Lung (tissue), 12 donors: Measurements from ENCODE around the gene SLC43A3. TPM values are rescaled to one million over a fixed set of nuclear protein-coding genes. Genes with fewer than 3 reads are reported as not detected.
A peak's percentile ranks its signal among the peaks of the same experiment; 100 is the strongest.

Experiments
- ATAC-seq: fragments of 200-7000 bp; cut with Tn5 transposase; one replicate; pipeline ENCODE4 v1.9.1; 2020; ENCODE audit warnings: moderate number of reproducible peaks; ENCODE audit not compliant: insufficient read depth, low FRiP score
- DNase-seq, 3 donors: peaks; one replicate each; pipeline ENCODE4 v3.0.0-alpha.2; 2013 to 2017
- H3K27ac ChIP-seq, 2 donors: one replicate each; pipeline ENCODE4 v1.5.1; 2013; ENCODE audit warnings: mild to moderate bottlenecking in 2 of 2, moderate library complexity in 2 of 2, control low read depth in 1 of 2, inconsistent platforms in 1 of 2, low read depth in 1 of 2, low read length in 1 of 2
- H3K27me3 ChIP-seq, 3 donors: one replicate each; pipeline ENCODE4 v1.5.1; 2013; ENCODE audit warnings: low read length in 2 of 3; ENCODE audit not compliant: control insufficient read depth in 3 of 3, insufficient read depth in 3 of 3
- H3K36me3 ChIP-seq, 4 donors: one replicate each; pipeline ENCODE4 v1.5.1; 2013; ENCODE audit warnings: low read length in 4 of 4, mild to moderate bottlenecking in 1 of 4, moderate library complexity in 1 of 4; ENCODE audit not compliant: control insufficient read depth in 4 of 4, insufficient read depth in 4 of 4
- H3K4me1 ChIP-seq, 5 donors: one replicate each; pipeline ENCODE4 v1.5.1; 2013; ENCODE audit warnings: low read length in 5 of 5, mild to moderate bottlenecking in 2 of 5, moderate library complexity in 1 of 5; ENCODE audit not compliant: control insufficient read depth in 5 of 5, insufficient read depth in 5 of 5
- H3K4me3 ChIP-seq: one replicate; pipeline ENCODE4 v1.5.1; 2013; ENCODE audit warnings: mild to moderate bottlenecking, control low read depth, moderate library complexity
- H3K9ac ChIP-seq, 2 donors: one replicate each; pipeline ENCODE4 v1.5.1; 2013; ENCODE audit warnings: low read length in 2 of 2, control low read depth in 1 of 2; ENCODE audit not compliant: insufficient read depth in 1 of 2
- H3K9me3 ChIP-seq, 4 donors: one replicate each; pipeline ENCODE4 v1.5.1; 2013; ENCODE audit warnings: low read length in 3 of 4, mild to moderate bottlenecking in 1 of 4, moderate library complexity in 1 of 4; ENCODE audit not compliant: control insufficient read depth in 4 of 4, insufficient read depth in 3 of 4
- CTCF ChIP-seq: IDR thresholded peaks from 2 replicates; pipeline ENCODE4 v1.5.1; 2012; ENCODE audit warnings: mild to moderate bottlenecking; ENCODE audit errors: control extremely low read depth, extremely low read depth
- WGBS, 2 donors: extraction: QIAGEN DNeasy Blood & Tissue Kit; methylation state at CpG; one replicate each; pipeline ENCODE4 v1.1.7; 2013; 5-methylcytosine and 5-hydroxymethylcytosine counted together
- polyA plus RNA-seq, 2 donors: library from polyadenylated mRNA; stranded (reverse); fragments of 200-250 nt; gene quantifications; one replicate each; pipeline ENCODE4 v1.2.1, GENCODE V29; 2013
- total RNA-seq, 2 donors: library from RNA; depleted of rRNA in 1 of 2; stranded (reverse); fragments of >200 nt in 1 of 2; gene quantifications; one replicate each; pipeline ENCODE4 v1.2.1, GENCODE V29; 2014 to 2021
- donor health status: control.
- donor health status: control.
- donor health status: Bipolar disorder and iron deficiency.
- donor health status: healthy.
- donor health status: DM: yes; HTN: yes; CAD: no.

SLC43A3 gene
- total and polyA plus RNA-seq, 4 donors = 23.3 to 155 (median 105) TPM

GRCh38 chr11:57428643-57429042 is 1.7 kb upstream of the SLC43A3 start:
- WGBS, 2 donors = 82 to 87% methylated on average over 5 of the region's 5 CpGs
- no peak for TF ChIP-seq CTCF
- no peak for ATAC-seq
- no peak overlapping the region for H3K27ac ChIP-seq
- H3K27me3 ChIP-seq = no peaks in the 10 kb centered on the region
- no peak overlapping the region for H3K4me3 ChIP-seq
- peaks cover 0 to 11% (median 5%) of the 10 kb centered on the region in 4 donors for H3K36me3 ChIP-seq
- peaks cover 7 to 39% (median 16%) of the 10 kb centered on the region in 5 donors for H3K4me1 ChIP-seq
- H3K9me3 ChIP-seq = no peaks in the 10 kb centered on the region
- H3K9ac ChIP-seq = no peak overlapping the region
- no peak for DNase-seq

GRCh38 chr11:57427727-57428082 is 784 bp upstream of the SLC43A3 start:
- no peaks in the 10 kb centered on the region for H3K9me3 ChIP-seq
- 63 to 73% methylated on average over 8 of the region's 8 CpGs for WGBS, 2 donors
- peak overlapping the region in 1 of 2 donors; percentile 75 for H3K9ac ChIP-seq
- no peak for TF ChIP-seq CTCF
- ATAC-seq (no peak), DNase-seq (peak; percentile 50 to 86 (median 71))
- H3K36me3 ChIP-seq = peaks cover 0 to 11% (median 5%) of the 10 kb centered on the region in 4 donors
- no peak overlapping the region for H3K4me3 ChIP-seq
- H3K27me3 ChIP-seq = no peaks in the 10 kb centered on the region
- peaks cover 7 to 40% (median 16%) of the 10 kb centered on the region in 5 donors for H3K4me1 ChIP-seq
- peak overlapping the region; percentile 94 to 96 for H3K27ac ChIP-seq

GRCh38 chr11:57426439-57426928 is 437 bp downstream of the SLC43A3 start:
- H3K27me3 ChIP-seq = no peaks in the 10 kb centered on the region
- H3K36me3 ChIP-seq = peaks cover 0 to 11% (median 7%) of the 10 kb centered on the region in 4 donors
- peak overlapping the region; percentile 94 to 96 for H3K27ac ChIP-seq
- H3K4me1 ChIP-seq = peaks cover 7 to 35% (median 16%) of the 10 kb centered on the region in 5 donors
- DNase-seq = peak in 2 of 3 donors; percentile 24 to 41
- WGBS, 2 donors = 13 to 17% methylated on average over 16 of the region's 16 CpGs
- H3K9me3 ChIP-seq = no peaks in the 10 kb centered on the region
- no peak for TF ChIP-seq CTCF
- peak overlapping the region; percentile 59 for H3K4me3 ChIP-seq
- H3K9ac ChIP-seq = peak overlapping the region; percentile 26 to 63
- ATAC-seq = no peak
